CD4-positive, alpha-beta T cell treated with Interleukin-6 at 100 ng/mL for 8 hours (primary cell): ENCODE measurements around the gene NFKBIA.
A peak's percentile ranks its signal among the peaks of the same experiment; 100 is the strongest.
"Not testable (repeated sequence)": the region's sequence is repeated elsewhere in the genome, so short reads cannot be mapped to it uniquely, and the experiment has no call there.

Experiments
- DNase-seq: peaks from one replicate; pipeline ENCODE4 v3.0.0-alpha.2; 2020; ENCODE audit warnings: mixed read lengths, low spot score

The NFKBIA gene

DNA sequence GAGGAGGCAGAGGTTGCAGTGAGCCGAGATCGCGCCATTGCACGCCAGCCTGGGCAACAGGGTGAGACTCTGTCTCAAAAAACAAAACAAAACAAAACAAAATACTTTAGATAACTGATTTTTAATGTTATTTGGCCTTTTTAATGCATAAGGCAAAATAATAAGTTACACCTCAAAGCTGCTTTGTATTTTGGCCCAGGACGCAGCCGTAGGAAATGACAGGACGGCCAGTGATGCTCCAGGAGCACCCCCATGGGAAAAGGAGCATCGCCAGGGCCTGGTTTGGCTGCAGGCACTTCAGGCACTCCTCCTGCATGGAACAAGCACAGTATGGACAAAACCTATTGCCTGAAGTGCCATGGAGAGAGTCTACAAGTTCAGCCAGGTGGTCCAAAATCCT, 3.5 kb upstream of the NFKBIA start:
- no peak for DNase-seq

DNA sequence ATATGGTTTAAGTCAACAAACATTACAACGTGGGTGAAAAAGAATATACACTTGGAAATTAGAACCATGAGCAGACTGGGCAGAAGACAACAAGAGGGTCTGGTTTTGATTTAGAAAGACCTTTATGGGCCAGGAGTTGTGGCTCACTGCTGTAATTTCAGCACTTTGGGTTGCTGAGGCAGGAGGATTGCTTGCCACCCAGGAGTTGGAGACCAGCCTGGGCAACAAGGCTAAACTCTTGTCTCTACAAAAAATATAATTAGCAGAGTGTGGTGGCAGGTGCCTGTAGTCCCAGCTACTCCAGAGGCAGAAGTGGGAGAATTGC, 2.7 kb upstream of the NFKBIA start:
- no peak for DNase-seq

DNA sequence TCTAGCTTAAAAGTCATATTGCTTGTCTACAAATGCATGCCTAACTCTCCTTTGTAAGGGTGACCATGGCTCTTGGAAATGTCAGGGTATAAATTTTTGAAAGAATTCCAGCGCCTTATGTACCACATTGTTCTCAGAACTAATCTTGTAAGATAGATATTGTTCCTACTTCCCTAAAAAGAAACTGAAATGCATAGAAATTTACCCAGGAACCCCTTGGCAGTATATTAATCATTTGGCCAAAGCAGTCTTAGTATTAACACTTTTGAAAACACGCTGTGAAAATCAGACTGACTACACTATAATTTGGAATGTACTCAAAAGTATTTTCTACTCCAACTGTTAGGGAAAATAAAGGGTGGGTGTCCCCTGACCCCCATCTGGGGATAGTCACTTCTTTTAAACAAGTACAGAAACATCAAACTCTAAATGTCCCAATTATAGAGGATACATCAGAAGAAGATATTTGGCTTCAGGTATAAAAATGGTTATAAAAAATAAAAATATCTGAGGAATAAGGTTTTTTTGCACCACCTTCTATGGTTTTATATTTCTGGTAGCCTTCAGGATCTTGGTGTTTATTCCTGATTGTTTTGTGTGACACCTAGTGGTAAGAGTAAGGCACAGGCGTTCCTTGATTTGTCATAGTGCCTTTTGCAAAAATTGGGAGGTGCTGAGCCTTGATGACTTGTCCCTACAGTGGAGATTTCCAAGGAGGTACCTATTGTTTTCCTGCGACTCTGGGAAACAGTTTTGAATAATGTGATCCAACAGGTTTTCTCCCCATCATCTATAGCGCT, 2.2 kb upstream of the NFKBIA start:
- DNase-seq, result peak; percentile 56

DNA sequence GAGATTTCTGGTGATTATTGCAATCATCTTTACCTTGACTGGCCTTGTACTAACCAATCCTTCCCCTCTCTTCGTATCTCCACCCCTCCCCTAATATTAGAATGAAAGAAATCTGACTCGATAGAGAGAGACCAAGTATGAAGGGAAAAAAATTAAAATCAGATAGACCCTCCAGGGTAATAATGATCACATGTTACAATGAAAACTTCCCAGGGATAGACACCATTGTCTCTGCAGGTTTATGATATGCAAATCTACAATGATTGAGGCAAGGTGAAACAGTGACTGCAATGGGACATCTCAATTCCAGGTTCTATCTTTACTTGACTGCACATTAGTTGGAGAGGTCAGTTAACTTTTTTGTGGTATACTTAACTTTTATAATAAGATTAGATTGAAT, 1.5 kb upstream of the NFKBIA start:
- DNase-seq, result no peak

DNA sequence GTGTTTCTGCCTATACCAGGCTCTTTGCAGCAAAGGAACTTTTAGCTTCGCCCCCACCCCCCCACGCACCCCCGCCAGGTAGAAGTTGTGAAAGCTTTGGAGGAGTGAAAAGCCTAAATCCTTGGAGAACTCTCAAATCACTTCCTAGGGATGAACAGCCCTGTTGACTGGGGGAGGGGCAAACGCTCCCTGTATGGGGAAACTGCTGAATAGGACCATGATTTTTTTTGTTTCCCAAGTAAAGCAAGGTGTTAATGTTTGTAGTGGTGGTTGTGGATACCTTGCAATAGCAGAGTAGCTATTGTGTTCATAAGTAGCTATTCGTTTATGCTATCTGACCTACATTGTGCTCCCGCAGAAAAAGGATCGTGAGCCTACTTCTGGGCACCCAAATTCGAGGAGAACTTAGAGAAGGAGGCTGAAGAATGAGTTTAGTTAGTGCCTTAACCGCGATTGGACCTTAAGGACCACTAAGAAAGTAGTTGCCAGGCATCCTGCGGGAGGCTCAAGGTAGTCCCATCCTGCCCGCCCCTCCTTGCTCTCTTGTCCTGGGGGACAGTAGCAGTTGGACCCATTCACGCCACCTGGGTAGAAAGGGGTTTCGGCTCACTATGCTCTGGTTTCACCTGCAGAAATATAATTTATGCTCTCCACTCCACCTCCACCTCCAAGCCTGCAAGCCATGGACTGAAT, 901 bp upstream of the NFKBIA start:
- DNase-seq, result no peak

DNA sequence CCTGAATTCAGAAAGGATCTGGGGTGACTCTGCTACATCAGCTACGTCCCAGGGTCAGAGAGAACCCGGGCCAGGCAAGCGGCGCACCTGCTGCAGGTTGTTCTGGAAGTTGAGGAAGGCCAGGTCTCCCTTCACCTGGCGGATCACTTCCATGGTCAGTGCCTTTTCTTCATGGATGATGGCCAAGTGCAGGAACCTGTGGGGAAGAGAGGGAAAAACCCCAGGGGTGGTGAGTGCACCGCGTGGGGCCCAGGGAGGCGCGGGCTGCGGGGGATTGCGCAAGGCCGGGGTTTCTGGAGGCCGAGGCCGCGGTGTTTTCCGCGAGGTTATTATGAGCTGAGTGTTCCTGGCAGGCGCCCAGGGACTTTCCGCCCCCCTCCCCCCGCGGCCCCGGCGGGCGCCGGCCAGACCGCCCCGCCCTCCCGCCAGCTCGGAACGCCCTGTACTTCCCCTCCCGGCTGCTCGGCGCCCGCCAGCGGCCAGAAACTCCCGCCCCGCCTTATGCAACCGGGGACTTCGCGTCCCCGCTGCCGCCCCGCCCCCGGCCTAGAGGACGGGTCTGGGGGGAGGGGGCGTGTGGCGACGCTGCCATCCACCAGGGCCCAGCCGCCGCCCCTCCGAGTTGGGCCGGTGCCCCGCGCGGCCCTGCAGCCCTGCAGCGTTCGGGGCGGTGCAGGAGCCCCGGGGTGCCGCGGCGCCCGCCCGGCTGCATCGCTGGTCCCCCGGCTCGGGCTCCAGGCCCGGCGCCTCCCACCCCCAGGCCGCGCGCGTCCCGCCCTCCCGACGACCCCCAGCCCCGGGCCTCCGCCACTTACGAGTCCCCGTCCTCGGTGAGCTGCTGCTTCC, 723 bp downstream of the NFKBIA start:
- peak; percentile 94 for DNase-seq

DNA sequence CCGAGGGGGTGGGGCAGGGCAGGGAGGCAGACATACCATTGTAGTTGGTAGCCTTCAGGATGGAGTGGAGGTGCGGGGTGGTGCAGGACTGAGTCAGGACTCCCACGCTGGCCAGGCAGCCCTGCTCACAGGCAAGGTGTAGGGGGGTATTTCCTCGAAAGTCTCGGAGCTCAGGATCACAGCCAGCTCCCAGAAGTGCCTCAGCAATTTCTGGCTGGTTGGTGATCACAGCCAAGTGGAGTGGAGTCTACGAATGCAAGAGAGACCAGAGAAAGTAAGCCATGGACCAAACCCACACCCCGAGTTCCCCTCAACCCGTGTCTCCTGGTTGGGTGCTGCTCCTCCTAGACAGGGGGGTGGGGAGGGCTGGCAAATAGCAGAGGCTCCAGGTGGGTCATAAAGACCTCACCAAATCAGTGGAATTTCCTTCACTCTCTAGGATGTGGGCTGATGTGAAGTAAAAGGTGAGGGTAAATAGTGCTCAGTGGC, 1.4 kb downstream of the NFKBIA start:
- no peak for DNase-seq

DNA sequence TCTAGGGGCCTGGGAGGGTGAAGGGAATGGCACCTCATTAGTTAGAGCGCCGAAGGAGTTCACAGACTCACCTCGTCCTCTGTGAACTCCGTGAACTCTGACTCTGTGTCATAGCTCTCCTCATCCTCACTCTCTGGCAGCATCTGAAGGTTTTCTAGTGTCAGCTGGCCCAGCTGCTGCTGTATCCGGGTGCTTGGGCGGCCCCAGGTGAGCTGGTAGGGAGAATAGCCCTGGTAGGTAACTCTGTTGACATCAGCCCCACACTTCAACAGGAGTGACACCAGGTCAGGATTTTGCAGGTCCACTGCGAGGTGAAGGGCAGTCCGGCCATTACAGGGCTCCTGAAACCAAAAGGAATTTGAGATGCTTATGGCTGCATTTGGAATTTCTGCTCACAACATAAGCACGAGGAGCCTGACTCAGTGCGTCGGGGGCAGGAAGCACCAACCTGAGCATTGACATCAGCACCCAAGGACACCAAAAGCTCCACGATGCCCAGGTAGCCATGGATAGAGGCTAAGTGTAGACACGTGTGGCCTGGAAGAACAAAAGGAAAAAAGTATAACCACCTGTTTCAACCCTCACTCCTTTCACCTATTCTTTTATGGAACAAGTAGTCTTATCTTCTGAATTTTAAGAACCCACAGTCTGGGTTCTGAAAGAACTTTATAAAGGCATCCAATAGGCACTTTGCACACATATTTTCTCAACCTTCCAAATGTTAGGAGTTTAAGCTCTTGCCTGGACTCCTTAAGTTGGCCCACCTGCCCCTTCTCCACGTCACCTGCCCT, 2.0 kb downstream of the NFKBIA start:
- peak; percentile 56 for DNase-seq

DNA sequence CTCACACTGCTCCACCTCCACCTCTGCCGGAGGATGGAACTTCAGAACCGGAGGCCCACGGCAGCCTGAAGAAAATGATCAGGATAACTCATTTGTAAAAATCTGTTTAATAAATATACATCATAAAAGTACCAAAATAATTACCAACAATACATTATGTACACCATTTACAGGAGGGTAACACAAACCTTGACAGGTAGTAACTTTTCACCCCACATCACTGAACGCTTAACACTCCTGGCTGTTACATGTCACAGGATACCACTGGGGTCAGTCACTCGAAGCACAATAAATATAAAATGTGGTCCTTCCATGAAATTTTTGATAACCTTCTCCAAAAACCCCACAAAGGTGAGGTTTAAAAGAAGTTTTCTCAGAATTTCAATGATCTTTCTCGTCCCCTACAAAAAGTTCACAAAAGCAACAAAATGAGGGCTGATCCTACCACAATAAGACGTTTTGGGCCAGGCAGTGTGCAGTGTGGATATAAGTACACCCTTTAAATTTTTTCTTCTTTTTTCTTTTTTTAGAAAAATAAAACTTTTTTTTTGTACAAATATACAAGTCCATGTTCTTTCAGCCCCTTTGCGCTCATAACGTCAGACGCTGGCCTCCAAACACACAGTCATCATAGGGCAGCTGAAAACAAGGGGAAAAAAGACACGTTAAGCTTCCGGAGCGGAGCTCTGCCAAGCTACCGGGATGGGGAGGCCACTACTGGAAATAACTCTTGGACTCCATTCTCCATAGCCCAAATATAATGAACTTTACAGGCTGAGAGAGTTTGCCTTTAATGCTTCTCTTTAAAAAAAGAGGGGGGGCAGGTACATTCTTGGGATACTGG, 2.9 kb downstream of the NFKBIA start:
- no peak for DNase-seq

DNA sequence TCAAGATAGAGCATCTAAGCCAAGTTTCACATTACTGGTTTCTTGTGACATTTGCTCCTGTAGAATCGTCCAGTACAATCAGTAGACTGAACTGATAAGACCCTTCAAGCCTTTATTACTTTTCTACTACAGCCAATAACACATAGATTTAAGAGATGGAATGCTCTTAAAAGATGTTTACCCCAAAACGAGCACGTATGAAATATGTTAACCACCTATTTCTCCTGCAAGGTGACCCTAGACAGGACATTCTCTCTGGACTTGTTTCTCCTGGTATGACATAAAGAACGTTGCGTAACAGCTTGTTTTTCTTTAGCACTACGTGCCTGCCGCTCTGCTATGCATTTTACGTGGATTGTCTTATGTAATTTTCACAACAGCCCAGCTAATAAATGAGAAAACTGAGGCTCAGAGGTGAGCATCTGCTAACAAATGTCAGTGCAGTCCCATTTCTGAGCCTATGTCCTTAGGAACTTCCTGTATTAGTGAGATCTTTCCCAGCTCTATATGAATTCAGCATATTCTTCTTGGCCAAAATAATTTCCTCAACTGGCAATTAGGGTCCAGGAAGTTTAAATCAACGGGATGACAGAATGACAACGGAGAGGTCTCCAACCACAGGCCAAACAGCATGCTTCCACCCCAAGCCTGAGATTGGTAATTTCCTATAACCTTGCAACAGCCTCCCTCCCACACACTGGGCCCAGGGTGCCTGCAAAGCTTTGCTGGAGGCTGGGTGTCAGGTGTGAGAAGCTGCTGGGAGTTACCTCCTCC, 3.7 kb downstream of the NFKBIA start:
- peak; percentile 14 for DNase-seq

DNA sequence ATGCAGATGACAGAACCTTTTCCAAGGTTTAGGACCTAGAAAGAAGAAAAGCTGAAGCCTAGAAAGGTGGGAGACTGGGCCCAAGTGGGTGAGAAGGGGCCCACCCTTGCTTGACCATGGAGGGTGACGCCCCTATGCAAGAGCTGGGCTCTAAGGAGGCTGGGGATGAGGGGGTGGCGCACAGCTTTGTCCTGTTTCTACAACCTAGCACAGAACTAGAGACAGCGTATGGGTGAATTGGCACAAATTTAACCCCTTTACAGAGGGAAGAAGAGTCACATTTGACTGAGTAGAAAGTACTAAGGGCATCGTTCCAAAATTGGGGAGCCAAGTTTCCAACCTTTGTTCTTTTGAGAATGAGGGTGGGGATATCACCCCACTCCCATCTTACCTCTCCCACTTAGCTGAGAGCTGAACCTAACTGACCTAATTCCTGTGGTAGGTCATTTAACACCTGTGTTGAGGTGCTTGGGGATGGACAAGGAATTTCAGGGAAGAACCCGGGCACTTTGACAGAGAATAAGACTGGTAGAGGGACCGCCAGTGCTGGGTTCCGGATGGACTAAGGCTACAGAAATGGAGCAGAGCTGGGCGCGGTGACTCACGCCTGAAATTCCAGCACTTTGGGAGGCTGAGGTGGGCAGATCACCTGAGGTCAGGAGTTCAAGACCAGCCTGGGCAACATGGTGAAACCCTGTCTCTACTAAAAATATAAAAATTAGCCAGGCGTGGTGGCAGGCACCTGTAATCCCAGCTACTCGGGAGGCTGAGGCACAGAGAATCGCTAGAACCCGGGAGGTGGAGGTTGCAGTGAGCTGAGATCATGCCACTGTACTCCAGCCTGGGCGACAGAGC, 5.2 kb downstream of the NFKBIA start:
- no peak for DNase-seq

DNA sequence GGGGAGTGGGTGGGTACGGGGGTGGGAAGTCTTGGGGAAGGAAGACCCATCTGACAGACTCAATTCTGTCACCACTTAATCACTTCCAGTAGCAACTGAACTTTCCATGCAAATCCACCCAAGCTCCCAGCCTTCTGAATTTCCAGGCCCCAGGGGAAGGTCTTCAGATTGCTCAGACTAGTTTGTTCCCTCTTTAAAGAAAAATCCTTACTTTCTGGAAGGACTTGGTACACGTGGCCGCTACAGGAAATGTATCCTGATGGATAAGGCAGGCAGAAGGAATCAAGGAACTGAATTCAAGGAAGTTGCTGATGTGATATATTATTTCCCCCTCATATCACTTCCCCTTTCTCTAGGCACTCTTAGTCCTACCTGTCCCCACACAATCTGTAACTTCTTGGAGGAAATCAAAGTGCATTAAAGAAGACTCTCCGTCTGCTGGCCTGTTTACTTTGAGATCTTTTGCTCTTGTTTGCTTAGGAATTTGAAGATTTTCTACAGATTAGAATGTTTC, 6.4 kb downstream of the NFKBIA start:
- DNase-seq, result no peak

DNA sequence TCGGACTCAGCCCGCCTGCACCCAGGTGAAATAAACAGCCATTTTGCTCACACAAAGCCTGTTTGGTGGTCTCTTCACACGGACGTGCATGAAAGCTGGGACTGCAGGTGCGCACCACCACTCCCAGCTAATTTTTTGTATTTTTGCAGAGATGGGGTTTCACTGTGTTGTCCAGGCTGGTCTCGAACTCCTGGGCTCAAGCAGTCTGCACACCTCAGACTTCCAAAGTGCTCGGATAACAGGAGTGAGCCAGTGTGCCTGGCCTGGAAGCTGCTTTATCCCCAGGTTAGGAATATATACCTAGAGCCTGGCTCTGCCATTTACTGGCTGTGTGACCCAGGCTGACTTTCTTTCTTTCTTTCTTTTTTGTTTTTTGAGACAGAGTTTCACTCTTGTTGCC, 7.9 kb downstream of the NFKBIA start:
- not testable (repeated sequence) for DNase-seq

DNA sequence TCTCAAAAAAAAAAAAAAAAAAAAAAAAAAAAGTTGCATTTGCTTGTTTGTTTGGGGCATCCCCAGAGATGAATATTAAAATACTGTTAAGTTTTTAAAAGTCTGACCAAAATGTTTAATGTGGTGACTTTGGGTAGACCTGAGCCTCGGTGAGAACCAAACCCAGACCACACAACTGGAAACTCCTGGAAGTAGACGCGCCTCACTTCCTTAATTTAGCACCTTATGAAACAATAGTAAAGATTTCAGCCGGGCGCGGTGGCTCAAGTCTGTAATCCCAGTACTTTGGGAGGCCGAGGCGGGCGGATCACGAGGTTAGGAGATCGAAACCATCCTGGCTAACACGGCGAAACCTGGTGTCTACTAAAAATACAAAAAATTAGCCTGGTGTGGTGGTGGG, 9.3 kb downstream of the NFKBIA start:
- DNase-seq, result no peak

DNA sequence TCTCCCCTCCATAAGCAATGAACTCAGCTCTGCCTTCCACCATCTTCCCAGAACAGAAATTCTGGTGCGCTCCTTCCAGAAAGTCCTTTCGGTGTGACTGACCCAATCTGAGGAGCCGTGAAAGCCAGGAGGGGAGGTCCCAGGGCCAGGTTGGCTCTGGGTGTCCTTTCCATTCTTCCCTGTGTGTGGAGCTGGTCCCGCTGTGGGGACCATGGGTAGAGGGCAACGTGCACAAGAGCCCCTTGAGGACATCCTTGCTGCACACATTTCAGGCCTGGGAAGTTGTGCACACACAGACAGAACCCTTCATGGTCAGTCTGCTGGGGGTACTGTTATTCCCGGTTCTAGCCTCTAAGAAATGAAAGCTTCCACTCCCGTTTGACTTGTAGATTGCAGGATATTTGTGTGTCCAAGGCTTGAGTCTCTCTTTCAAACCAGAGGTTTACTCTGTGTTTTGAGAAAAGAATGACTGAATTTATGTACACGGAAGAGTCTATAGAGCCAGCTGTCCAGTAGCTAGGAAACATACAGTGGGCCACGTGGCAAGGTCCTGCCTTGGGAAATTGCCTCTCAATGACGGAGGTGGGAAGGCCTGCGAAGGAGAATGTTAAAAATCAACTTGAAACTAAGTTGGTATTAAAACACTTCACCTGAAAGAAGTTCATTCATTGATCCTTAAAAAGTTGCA, 10.1 kb downstream of the NFKBIA start:
- no peak for DNase-seq

DNA sequence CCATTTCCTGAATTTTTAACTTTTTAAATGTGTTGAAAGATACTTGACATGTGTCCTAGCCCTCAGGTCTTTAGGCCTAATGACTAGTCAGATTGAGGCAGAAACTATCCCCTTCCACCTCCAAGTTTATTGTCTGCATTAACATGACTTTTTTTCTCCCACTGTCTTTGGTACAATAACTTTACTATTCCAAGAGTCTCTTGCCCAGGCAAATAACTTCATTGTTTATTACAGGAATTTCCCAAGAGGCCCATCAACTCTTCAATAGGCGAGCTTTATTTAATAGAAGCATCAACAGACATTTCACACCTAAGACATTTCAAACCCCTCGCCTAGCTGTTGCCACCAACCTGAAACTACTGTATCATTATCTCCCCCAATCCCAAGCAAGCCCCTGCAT, 10.7 kb downstream of the NFKBIA start:
- DNase-seq, result no peak

DNA sequence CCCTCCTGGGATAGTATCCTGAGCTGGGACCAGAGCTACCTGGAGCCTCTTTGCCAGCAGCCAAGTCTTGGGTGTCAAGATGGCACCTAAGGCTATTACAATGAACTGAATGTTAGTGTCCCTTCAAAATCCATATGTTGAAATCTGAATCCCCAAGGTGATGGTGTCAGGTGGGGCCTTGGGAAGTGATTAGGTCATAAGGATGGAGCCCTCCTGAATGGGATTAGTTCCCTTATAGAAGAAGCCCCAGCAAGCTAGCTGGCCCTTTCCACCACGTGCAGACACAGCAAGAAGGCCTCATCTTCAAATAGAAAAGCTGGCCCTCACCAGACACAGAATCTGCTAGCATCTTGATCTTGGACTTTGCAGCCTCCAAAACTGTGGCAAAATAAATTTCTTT, 12.4 kb downstream of the NFKBIA start:
- DNase-seq, result no peak

DNA sequence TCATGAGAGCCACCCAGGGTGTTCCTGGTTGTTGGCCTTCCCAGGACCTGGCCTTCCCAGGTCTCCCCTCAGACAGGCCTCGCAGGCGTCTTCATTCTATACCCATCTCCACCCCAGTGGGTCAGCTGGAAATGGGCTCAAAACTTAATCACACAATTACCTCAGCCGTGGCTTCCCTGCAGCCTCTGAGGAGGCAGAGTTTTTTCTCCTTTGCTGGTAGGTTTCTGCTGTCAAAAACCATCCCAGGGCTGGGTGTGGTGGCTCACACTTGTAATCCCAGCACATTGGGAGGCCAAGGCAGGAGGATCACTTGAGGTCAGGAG, 13.2 kb downstream of the NFKBIA start:
- DNase-seq, result no peak
